Measurements from ENCODE around the gene FOXK2. TPM values are rescaled to one million over a fixed set of nuclear protein-coding genes. Genes with fewer than 3 reads are reported as not detected.

Gene FOXK2
- total RNA-seq, 2 donors from 2014 or later: 34.8 to 85.1 TPM

GRCh38 chr17:82602986-82603710 is 83.6 kb downstream of the FOXK2 start:
- H3K4me3 ChIP-seq: no peak overlapping the region
- H3K36me3 ChIP-seq: peaks cover 33% of the 10 kb centered on the region
- no peak for TF ChIP-seq CTCF (IDR thresholded peaks at IDR 0.05)
- no peak overlapping the region for H3K27ac ChIP-seq
- no peaks in the 10 kb centered on the region for H3K4me1 ChIP-seq (ENCODE audit: control insufficient read depth in 1 of 2, low read depth in 2 of 2)
- ATAC-seq (ENCODE audit: insufficient number of reproducible peaks, low FRiP score, low read depth): no peak
- no peaks in the 10 kb centered on the region for H3K27me3 ChIP-seq (replicated peaks; ENCODE audit: insufficient read depth)
- no peak for DNase-seq (ENCODE audit: low spot score)
- no peaks in the 10 kb centered on the region for H3K9me3 ChIP-seq

DNA sequence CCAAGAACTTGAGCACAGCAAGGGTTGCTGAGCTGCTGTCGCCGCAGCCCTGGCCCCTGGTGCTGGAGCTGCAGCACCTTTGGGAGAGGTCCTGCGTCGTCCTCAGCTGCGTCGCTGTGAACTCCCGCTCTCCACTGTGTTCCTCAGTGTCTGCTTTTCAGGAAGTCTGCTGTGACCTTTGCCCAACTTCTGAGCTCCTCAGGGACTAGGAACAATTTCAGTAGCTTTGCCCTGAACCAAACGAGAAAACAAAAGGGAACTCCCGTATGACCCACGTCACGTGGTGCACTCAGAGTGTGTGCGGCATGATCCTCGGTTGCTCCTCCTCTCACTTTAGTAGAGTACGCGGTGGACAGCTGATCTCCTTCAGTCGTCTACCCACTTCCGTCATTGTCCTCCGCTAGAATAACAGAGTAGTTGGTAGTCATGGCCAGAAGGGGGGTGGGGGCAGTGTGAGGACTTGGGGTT is 84.5 kb downstream of the FOXK2 start:
- H3K4me1 ChIP-seq (ENCODE audit: control insufficient read depth in 1 of 2, low read depth in 2 of 2): no peaks in the 10 kb centered on the region
- H3K27me3 ChIP-seq (replicated peaks; ENCODE audit: insufficient read depth): no peaks in the 10 kb centered on the region
- no peak overlapping the region for H3K27ac ChIP-seq
- no peaks in the 10 kb centered on the region for H3K9me3 ChIP-seq
- DNase-seq (ENCODE audit: low spot score) (no peak), ATAC-seq (ENCODE audit: insufficient number of reproducible peaks, low FRiP score, low read depth) (peak; percentile 41)
- TF ChIP-seq CTCF (IDR thresholded peaks at IDR 0.05): no peak
- H3K4me3 ChIP-seq: no peak overlapping the region
- H3K36me3 ChIP-seq: peaks cover 33% of the 10 kb centered on the region

DNA sequence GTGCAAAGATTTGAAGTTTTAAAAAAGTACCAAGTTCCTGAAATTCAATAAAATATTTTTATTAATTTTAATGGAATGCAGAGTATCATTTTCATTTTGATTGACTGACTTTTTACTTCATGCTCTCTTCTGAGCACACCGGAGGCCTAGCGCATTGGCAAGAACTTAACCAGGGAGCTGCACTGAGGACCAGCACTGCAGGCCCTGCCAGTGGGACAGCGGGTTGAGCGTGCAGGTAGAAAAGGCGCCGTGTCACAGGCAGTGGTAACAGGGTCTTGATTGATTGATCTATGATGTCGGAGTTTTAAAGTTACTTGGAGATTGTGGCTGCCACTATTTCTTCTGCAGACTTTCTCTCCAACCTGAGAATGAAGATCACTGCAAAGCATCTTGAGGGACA is 85.0 kb downstream of the FOXK2 start:
- H3K9me3 ChIP-seq: no peaks in the 10 kb centered on the region
- no peak for ATAC-seq (ENCODE audit: insufficient number of reproducible peaks, low FRiP score, low read depth)
- H3K27ac ChIP-seq: no peak overlapping the region
- H3K27me3 ChIP-seq (replicated peaks; ENCODE audit: insufficient read depth): no peaks in the 10 kb centered on the region
- H3K4me3 ChIP-seq: no peak overlapping the region
- TF ChIP-seq CTCF (IDR thresholded peaks at IDR 0.05): no peak
- DNase-seq (ENCODE audit: low spot score): no peak
- H3K4me1 ChIP-seq (ENCODE audit: control insufficient read depth in 1 of 2, low read depth in 2 of 2): no peaks in the 10 kb centered on the region
- H3K36me3 ChIP-seq: peaks cover 33% of the 10 kb centered on the region

DNA sequence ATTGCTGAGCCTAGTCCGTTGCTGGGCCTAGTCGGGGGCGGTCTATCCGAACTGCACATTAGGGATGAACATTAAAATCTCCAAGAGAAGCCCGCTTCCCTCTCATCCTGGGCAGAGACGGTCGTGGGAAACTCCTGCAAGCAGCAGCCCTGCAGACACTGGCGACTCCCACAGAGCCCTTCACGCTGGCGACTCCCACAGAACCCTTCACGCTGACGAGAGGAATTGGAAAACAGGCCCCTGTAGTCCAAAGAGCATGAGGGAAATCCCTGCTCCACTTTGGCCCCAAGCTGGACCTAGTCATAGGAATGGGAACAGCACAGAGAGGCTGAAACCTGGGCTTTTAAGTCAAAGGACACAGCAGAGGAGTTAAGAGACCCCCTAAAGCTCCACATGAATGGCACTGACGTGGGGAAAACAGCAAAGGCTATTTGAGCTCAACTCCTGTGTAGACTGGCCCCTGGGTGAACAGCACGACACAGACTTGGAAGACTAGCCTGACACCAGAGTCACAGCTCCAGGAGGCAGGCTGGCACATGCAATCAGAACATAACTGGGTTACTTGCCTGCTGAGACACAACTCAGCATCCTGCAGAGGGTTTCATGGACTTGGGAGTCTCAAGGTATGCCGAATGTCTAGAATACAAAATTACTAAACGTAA is 86.5 kb downstream of the FOXK2 start:
- Histone ChIP-seq H3K4me3 (no peak overlapping the region), H3K36me3 (peaks cover 33% of the 10 kb centered on the region), H3K27me3 (replicated peaks; ENCODE audit: insufficient read depth) (no peaks in the 10 kb centered on the region), H3K4me1 (ENCODE audit: control insufficient read depth in 1 of 2, low read depth in 2 of 2) (no peaks in the 10 kb centered on the region), H3K27ac (no peak overlapping the region), H3K9me3 (no peaks in the 10 kb centered on the region)
- no peak for ATAC-seq (ENCODE audit: insufficient number of reproducible peaks, low FRiP score, low read depth)
- no peak for TF ChIP-seq CTCF (IDR thresholded peaks at IDR 0.05)
- no peak for DNase-seq (ENCODE audit: low spot score)

- no peak for ATAC-seq (ENCODE audit: insufficient number of reproducible peaks, low FRiP score, low read depth)
- no peaks in the 10 kb centered on the region for H3K9me3 ChIP-seq
- H3K36me3 ChIP-seq: peaks cover 19% of the 10 kb centered on the region
Measured at GRCh38 chr17:82608816-82609215, 89.3 kb downstream of the FOXK2 start.

More at GRCh38 chr17:82608816-82609215, 89.3 kb downstream of the FOXK2 start:
- TF ChIP-seq CTCF (IDR thresholded peaks at IDR 0.05): no peak
- DNase-seq (ENCODE audit: low spot score): no peak
- no peaks in the 10 kb centered on the region for H3K27me3 ChIP-seq (replicated peaks; ENCODE audit: insufficient read depth)
- H3K27ac ChIP-seq: no peak overlapping the region
- H3K4me1 ChIP-seq (ENCODE audit: control insufficient read depth in 1 of 2, low read depth in 2 of 2): no peaks in the 10 kb centered on the region
- H3K4me3 ChIP-seq: no peak overlapping the region

Data from thoracic aorta (tissue), 2 donors.